Measurements from ENCODE around the gene EPHB1.

DNA sequence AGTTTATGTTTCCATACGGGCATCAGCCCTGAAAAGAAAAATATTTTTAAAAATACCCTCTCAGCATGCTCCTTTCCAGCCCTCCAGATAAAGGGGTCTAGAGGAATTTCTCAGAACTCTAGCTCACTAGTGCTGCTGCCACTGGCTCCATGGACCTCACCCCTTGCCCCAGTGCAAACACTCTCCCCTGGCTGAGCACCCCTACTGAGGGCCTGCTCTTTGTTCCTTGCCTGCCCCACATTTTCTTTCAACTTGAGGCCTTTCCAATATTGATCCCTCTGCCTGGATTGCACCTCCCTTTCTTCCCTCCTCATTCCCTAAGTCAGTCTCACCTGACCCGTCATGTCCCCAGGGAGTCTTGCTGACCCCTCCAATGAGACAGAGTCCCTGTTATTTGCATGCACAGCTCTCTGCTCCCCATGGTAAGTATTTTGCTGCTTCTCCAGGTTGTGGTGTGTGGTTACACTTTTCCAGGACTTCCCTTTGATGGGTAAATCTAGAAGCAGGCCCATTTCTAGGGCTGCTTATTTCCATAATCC lies 196.5 kb downstream of the EPHB1 start:
- TF ChIP-seq POLR2AphosphoS5 (IDR thresholded peaks at IDR 0.05; ENCODE audit: low read depth, low read length) (no peak), POLR2A (IDR thresholded peaks at IDR 0.05; ENCODE audit: low read depth, low read length) (no peak), PAX5 (IDR thresholded peaks at IDR 0.05; ENCODE audit: insufficient read depth, low read length, severe bottlenecking) (no peak)

Measured in GM12891 (cell line).